Measurements from ENCODE around the gene IP6K1. TPM values are rescaled to one million over a fixed set of nuclear protein-coding genes. Genes with fewer than 3 reads are reported as not detected.

Gene IP6K1
- total RNA-seq, 1 experiment from 2014 or later, result 30.6 TPM

DNA sequence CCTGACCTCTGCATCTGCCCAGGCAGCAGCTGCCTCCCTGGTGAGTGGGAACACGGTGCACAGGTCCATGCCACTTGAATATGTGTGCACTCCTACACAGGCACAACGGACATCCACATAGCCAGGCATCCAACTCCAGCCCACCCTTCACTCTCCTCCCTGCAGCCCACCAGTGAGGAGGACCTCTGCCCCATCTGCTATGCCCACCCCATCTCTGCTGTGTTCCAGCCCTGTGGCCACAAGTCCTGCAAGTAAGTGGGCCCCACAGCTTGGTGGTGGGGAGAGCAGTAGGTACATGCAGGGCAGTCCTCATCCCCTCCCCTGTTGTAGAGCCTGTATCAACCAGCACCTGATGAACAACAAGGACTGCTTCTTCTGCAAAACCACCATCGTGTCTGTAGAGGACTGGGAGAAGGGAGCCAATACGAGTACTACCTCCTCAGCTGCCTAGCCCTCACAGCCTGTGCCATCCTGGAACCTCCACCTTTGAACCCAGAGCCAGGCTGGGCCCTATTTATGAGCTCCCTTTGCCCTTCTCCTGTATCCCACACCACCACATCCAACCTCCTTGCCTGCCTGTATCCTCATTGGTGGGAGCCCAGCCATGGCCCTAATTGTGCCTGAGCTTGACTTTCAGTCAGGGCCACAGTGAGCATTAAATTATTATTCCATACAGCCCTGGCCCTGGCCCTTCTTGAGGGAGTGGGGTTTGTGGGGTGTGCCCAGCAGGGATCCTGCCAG, 65.3 kb downstream of the IP6K1 start:
- Histone ChIP-seq H2AFZ (ENCODE audit: low read depth, low read length, poor library complexity, severe bottlenecking) (no peak overlapping the region), H3K27ac (ENCODE audit: low read depth, low read length) (peak overlapping the region; percentile 5; the same call in 1 of the 2 replicates), H3K79me2 (ENCODE audit: insufficient read depth, low read length) (peaks cover 18% of the 10 kb centered on the region), H3K4me3 (replicated peaks in 1 of 2; ENCODE audit: low read depth in 1 of 2, low read length in 2 of 2) (no peak overlapping the region), H3K36me3 (ENCODE audit: control insufficient read depth in 1 of 2, insufficient read depth in 2 of 2, low read length in 2 of 2) (peaks cover 3 to 24% of the 10 kb centered on the region in 2 experiments; a peak in 2 of 4 replicates), H3K9me2 (ENCODE audit: insufficient read depth) (no peaks in the 10 kb centered on the region), H3K9ac (ENCODE audit: low read length) (no peak overlapping the region), H4K20me1 (ENCODE audit: insufficient read depth) (no peaks in the 10 kb centered on the region), H3K27me3 (ENCODE audit: insufficient read depth, low read length) (no peaks in the 10 kb centered on the region), H3K4me1 (ENCODE audit: control insufficient read depth in 1 of 2, insufficient read depth in 2 of 2, low read length in 2 of 2) (peaks cover 13 to 37% of the 10 kb centered on the region in 2 experiments; a peak in 3 of 4 replicates), H3K9me3 (ENCODE audit: control insufficient read depth in 1 of 2, insufficient read depth in 1 of 2, low read depth in 1 of 2, low read length in 2 of 2) (no peaks in the 10 kb centered on the region), H3K4me2 (ENCODE audit: low read length) (no peak overlapping the region)
- POLR2A ChIA-PET, result no interaction called here
- no peak for TF ChIP-seq YY1 (IDR thresholded peaks at IDR 0.05; ENCODE audit: extremely low read depth, insufficient replicate concordance, low read depth, low read length)
- TF ChIP-seq, protein P1, sequence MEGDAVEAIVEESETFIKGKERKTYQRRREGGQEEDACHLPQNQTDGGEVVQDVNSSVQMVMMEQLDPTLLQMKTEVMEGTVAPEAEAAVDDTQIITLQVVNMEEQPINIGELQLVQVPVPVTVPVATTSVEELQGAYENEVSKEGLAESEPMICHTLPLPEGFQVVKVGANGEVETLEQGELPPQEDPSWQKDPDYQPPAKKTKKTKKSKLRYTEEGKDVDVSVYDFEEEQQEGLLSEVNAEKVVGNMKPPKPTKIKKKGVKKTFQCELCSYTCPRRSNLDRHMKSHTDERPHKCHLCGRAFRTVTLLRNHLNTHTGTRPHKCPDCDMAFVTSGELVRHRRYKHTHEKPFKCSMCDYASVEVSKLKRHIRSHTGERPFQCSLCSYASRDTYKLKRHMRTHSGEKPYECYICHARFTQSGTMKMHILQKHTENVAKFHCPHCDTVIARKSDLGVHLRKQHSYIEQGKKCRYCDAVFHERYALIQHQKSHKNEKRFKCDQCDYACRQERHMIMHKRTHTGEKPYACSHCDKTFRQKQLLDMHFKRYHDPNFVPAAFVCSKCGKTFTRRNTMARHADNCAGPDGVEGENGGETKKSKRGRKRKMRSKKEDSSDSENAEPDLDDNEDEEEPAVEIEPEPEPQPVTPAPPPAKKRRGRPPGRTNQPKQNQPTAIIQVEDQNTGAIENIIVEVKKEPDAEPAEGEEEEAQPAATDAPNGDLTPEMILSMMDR (IDR thresholded peaks at IDR 0.05 in 2 of 3, conservative IDR thresholded peaks at IDR 0.05 in 1 of 3; ENCODE audit: borderline replicate concordance in 1 of 3, insufficient read depth in 1 of 3, low read depth in 2 of 3, low read length in 2 of 3), result no peak
- TF ChIP-seq POLR2A (IDR thresholded peaks at IDR 0.05; ENCODE audit: borderline replicate concordance, extremely low read depth, insufficient read depth, insufficient read length), result peak; percentile 21
- TF ChIP-seq EZH2phosphoT487 (IDR thresholded peaks at IDR 0.05; ENCODE audit: borderline replicate concordance), result no peak
- TF ChIP-seq, protein P2, sequence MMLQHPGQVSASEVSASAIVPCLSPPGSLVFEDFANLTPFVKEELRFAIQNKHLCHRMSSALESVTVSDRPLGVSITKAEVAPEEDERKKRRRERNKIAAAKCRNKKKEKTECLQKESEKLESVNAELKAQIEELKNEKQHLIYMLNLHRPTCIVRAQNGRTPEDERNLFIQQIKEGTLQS (IDR thresholded peaks at IDR 0.05), result no peak
- TF ChIP-seq SIN3A (IDR thresholded peaks at IDR 0.05; ENCODE audit: low read depth), result no peak
- no peak for TF ChIP-seq RAD21 (IDR thresholded peaks at IDR 0.05; ENCODE audit: low read depth)
- intact Hi-C loops (cut with micrococcal nuclease), result loop anchor here (5.0 kb wide), 1 partner anchor 116 kb away; no protein-coding TSS in a partner anchor
- CTCF ChIA-PET, result no interaction called here
- ATAC-seq (no peak), DNase-seq (ENCODE audit: low read depth, low spot score) (no peak)
- TSS peak; percentile 22 for BruUV-seq (replicated peaks)
- RAD21 ChIA-PET (ENCODE audit: low non-redundant PET in 1 of 2, low total read pairs in 2 of 2, uncharacterized antibody in 2 of 2, unreplicated experiment in 2 of 2), result no interaction called here
